ENCODE results near the gene ZNF724. TPM values are rescaled to one million over a fixed set of nuclear protein-coding genes. Genes with fewer than 3 reads are reported as not detected.
A peak's percentile ranks its signal among the peaks of the same experiment; 100 is the strongest.

The ZNF724 gene
- total and polyA plus RNA-seq, 2 of the 13 experiments (the other 11 are each of a cell fraction or from before 2014, with no cell fraction given) = 1.5 to 15.0 TPM

GRCh38 chr19:23273590-23274412 is 23.6 kb upstream of the ZNF724 start (continued):
- TF ChIP-seq ARID3A (IDR thresholded peaks at IDR 0.05; ENCODE audit: low read depth, low read length) (no peak), MBD4 (IDR thresholded peaks at IDR 0.05; ENCODE audit: borderline replicate concordance, low read length) (no peak), YEATS2 (CRISPR knock-in tag; IDR thresholded peaks at IDR 0.05; ENCODE audit: borderline replicate concordance) (no peak), ZNF704 (CRISPR knock-in tag; IDR thresholded peaks at IDR 0.05; ENCODE audit: borderline replicate concordance) (0 out of 2 replicates have a peak, but pooled peaks have one; percentile 47), NFAT5 (CRISPR knock-in tag; IDR thresholded peaks at IDR 0.05) (no peak), ZBTB38 (CRISPR knock-in tag; IDR thresholded peaks at IDR 0.05) (0 out of 2 replicates have a peak, but pooled peaks have one; percentile 22), NFKBIZ (CRISPR knock-in tag; IDR thresholded peaks at IDR 0.05) (no peak), DMAP1 (CRISPR knock-in tag; IDR thresholded peaks at IDR 0.05) (no peak), HIC2 (CRISPR knock-in tag; IDR thresholded peaks at IDR 0.05; ENCODE audit: low read depth) (no peak), TFDP2 (CRISPR knock-in tag; IDR thresholded peaks at IDR 0.05) (no peak; the same call in 1 of the 2 replicates), ZNF224 (CRISPR knock-in tag; IDR thresholded peaks at IDR 0.05) (peak; percentile 42; the same call in 1 of the 2 replicates), PCBP2 (optimal IDR thresholded peaks at IDR 0.05; ENCODE audit: low read depth, low read length, poor library complexity, severe bottlenecking) (no peak), CCAR2 (optimal IDR thresholded peaks at IDR 0.05; ENCODE audit: low read depth, low read length) (no peak), ZNF44 (CRISPR knock-in tag; IDR thresholded peaks at IDR 0.05) (no peak), WIZ (CRISPR knock-in tag; IDR thresholded peaks at IDR 0.05) (no peak), ZNF10 (CRISPR knock-in tag; IDR thresholded peaks at IDR 0.05; ENCODE audit: borderline replicate concordance, low read depth) (no peak), ZNF367 (CRISPR knock-in tag; IDR thresholded peaks at IDR 0.05; ENCODE audit: borderline replicate concordance) (no peak)
